HUDEP-2 (cell line): ENCODE measurements around the gene LYRM4.
A peak's percentile ranks its signal among the peaks of the same experiment; 100 is the strongest.

Source experiments
- DNase-seq, 76 experiments: peaks; one replicate each; lab custom pipeline; 2025; ENCODE audit not compliant: unreplicated experiment in 76 of 76; lab: John Stamatoyannopoulos, UW

LYRM4 gene

GRCh38 chr6:5208057-5208456, 52.7 kb downstream of the LYRM4 start:
- no peak for DNase-seq

GRCh38 chr6:5206920-5207561, 53.7 kb downstream of the LYRM4 start:
- DNase-seq = no peak

GRCh38 chr6:5205877-5206850, 54.6 kb downstream of the LYRM4 start:
- DNase-seq = peak in 7 of 76 experiments; percentile 14 to 31 (median 22)

GRCh38 chr6:5205035-5205507, 55.7 kb downstream of the LYRM4 start:
- no peak for DNase-seq

- DNase-seq = no peak
Observed at GRCh38 chr6:5204376-5204775, 56.4 kb downstream of the LYRM4 start.

GRCh38 chr6:5203546-5203945, 57.2 kb downstream of the LYRM4 start:
- DNase-seq = no peak

DNA sequence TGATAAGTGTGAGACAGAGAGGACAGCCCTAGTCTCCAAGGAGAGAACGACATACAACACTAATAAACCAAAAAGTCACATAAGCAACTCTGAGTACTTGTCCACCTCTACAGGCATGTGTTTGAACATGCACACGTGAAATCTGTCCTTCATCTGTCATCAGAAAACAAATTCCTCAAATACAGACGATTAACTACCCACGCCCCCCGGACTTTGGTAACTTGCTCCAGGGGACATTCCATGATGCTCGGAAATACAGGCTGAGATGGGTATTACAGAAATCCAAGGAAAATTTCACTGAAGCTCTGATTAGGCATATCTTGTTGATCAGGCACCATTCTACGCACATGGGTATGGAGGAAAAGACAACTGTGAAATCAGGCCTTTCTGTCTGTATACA, 57.8 kb downstream of the LYRM4 start:
- DNase-seq = no peak

GRCh38 chr6:5202206-5202605, 58.5 kb downstream of the LYRM4 start:
- no peak for DNase-seq

GRCh38 chr6:5201271-5201670, 59.5 kb downstream of the LYRM4 start:
- no peak for DNase-seq

GRCh38 chr6:5199702-5200101, 61.0 kb downstream of the LYRM4 start:
- DNase-seq = no peak

- no peak for DNase-seq
Observed at GRCh38 chr6:5199283-5199682, 61.5 kb downstream of the LYRM4 start.

DNA sequence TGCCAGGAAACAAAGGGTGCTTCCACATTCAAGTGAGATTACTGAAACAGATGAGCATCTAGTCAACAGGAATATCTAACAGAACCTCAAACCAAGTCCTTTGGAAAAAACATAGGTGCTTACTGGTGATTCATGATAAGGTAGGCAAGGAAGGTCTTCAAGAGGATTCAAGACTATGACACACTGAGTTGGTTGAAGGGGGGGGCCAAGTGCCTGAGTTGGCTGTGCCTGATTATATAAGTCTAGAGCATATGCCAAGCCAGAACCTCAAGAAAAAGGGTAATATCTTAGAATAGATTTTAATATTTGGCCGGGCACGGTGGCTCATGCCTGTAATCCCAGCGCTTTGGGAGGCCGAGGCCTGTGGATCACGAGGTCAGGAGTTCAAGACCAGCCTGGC, 63.7 kb downstream of the LYRM4 start:
- DNase-seq = no peak

DNA sequence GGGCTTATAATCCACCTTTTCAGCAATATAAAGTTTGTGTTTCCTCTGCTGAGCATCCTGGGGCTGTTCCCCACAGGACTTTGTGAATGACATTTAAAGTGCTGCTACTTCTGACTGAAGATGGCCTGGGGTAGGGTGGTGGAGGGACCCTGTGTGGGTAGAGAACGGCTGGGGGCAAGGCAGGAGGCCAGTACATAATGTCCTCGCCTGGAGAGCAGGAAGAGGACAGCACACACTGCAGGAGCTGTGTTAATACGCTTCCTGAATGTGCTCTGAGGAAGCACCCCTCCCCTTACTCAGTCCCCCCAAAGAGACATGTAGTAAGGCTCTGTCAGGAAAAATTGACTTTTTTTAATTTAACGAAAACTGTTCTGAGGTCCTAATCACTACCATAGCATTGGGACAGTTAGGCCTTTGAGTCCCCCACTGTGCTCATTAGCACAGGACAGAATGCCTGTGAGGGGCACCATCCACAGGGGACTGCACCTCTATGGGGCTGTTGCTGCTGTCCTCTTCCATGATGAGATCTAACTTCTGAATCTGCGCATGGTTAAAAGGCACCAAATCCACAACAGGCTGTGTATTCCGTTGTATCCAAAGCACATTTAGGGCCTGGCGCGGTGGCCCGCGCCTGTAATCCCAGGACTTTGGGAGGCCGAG, 68.5 kb downstream of the LYRM4 start:
- DNase-seq = no peak

- DNase-seq = no peak
Observed at GRCh38 chr6:5191722-5192121, 69.0 kb downstream of the LYRM4 start.

GRCh38 chr6:5191222-5191621, 69.5 kb downstream of the LYRM4 start:
- DNase-seq = no peak

DNA sequence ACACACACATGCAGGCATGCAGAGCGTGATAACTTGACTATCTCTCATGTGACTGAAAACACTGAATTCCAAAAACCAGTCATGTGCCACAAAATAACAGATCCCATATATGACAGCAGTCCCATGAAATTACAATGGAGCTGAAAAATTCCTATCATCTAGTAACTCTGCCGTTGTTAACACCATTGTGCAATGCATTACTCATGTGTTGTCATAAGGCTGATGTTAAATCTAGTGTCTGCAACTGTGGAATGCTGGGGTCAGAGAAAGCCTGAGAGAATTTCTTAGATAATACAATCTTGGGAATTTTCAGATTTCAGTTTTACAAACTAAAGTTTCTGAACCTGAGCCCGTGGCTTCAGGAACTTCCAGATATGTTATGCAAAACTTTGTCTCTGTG, 70.2 kb downstream of the LYRM4 start:
- no peak for DNase-seq

DNA sequence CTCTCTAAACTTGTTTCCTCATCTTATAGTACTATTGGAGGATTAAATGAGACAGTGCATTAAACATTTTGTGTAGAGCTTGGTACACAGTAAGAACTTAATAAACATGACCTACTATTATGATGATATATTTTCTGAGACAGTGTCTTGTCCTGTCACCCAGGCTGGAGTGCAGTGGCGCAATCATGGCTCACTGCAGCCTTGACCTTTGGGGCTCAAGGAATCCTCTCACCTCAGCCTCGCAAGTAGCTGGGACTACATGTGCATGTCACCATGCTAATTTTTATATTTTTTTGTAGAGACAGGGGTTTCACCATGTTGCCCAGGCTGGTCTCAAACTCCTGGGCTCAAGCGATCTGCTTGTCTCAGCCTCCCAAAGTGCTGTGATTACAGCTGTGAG, 72.1 kb downstream of the LYRM4 start:
- no peak for DNase-seq

- no peak for DNase-seq
Observed at GRCh38 chr6:5184878-5185277, 75.9 kb downstream of the LYRM4 start.

- no peak for DNase-seq
Observed at GRCh38 chr6:5184218-5184617, 76.5 kb downstream of the LYRM4 start.

GRCh38 chr6:5181510-5182317, 79.0 kb downstream of the LYRM4 start:
- no peak for DNase-seq

- no peak for DNase-seq
Observed at GRCh38 chr6:5180636-5181035, 80.1 kb downstream of the LYRM4 start.
